ENCODE results near the gene AP2A2.

- no peak for TF ChIP-seq CTCF (IDR thresholded peaks at IDR 0.05)
- no peak for TF ChIP-seq POLR2A (IDR thresholded peaks at IDR 0.05)
These were observed 10.5 kb downstream of the AP2A2 start for GRCh38 chr11:936199-936598.
